Breast epithelium (tissue), 4 donors: ENCODE results near the gene UBE2E1. TPM values are rescaled to one million over a fixed set of nuclear protein-coding genes. Genes with fewer than 3 reads are reported as not detected.

Experiments used
- DNase-seq, 2 donors: peaks; one replicate each; pipeline ENCODE4 v3.0.0-alpha.2; 2019; ENCODE audit warnings: low spot score in 2 of 2
- H3K27ac ChIP-seq, 2 donors: fragments of 200-600 bp; sonication (generic) in 1 of 2; one replicate each; pipeline ENCODE4 v1.5.1; 2016 to 2019; ENCODE audit warnings: mild to moderate bottlenecking in 1 of 2
- H3K27me3 ChIP-seq, 2 donors: fragments of 200-600 bp; sonication (generic) in 1 of 2; one replicate each; pipeline versions ENCODE4 v1.5.1 to v1.6.0; 2017 to 2019; ENCODE audit warnings: control low read depth in 1 of 2, mild to moderate bottlenecking in 1 of 2
- H3K36me3 ChIP-seq: fragments of 200-600 bp; one replicate; pipeline ENCODE4 v1.5.1; 2019
- H3K4me1 ChIP-seq, 2 donors: fragments of 200-600 bp; sonication (generic); one replicate each; pipeline ENCODE4 v1.5.1; 2016 to 2019; ENCODE audit warnings: control low read depth in 1 of 2
- H3K4me3 ChIP-seq, 3 donors: fragments of 200-600 bp; sonication (generic); 1 replicate in 2 of 3; 2 replicates in 1 of 3; pipeline ENCODE4 v1.5.1; 2016 to 2019; ENCODE audit warnings: mild to moderate bottlenecking in 3 of 3, moderate library complexity in 2 of 3
- H3K9me3 ChIP-seq, 2 donors: fragments of 200-600 bp; sonication (generic) in 1 of 2; one replicate each; pipeline ENCODE4 v1.5.1; 2016 to 2019; ENCODE audit warnings: control low read depth in 1 of 2
- CTCF ChIP-seq, 3 donors: fragments of 450-650 bp; IDR thresholded peaks; one replicate each; pipeline ENCODE4 v1.5.1; 2016 to 2017; ENCODE audit warnings: antibody characterized with exemption in 3 of 3, mild to moderate bottlenecking in 3 of 3, moderate library complexity in 3 of 3
- POLR2A ChIP-seq: fragments of 450-650 bp; IDR thresholded peaks from one replicate; pipeline ENCODE4 v1.6.1; 2016; ENCODE audit warnings: antibody characterized with exemption, mild to moderate bottlenecking, moderate library complexity
- POLR2AphosphoS5 ChIP-seq, 3 donors: sonication (generic); formaldehyde crosslinking; IDR thresholded peaks; one replicate each; pipeline ENCODE4 v1.6.1; 2017; ENCODE audit warnings: antibody characterized with exemption in 3 of 3
- intact Hi-C: fragments of 100-400 bp; cut with DNase I; formaldehyde crosslinking; loops from one replicate; pipeline ENCODE4 v1.15.1; 2023; ENCODE audit warnings: low total_unique reads
- total RNA-seq, 3 donors: library from RNA; depleted of rRNA; stranded (reverse); fragments of >200 nt; gene quantifications; one replicate each; pipeline ENCODE4 v1.1.0, GENCODE V29; 2016

UBE2E1 gene
- total RNA-seq, 3 donors from 2014 or later = 86.4 to 127 (median 111) TPM

- DNase-seq = no peak
- intact Hi-C loops = no loop called here
- no peak overlapping the region for H3K27ac ChIP-seq
These were observed 122.8 kb downstream of the UBE2E1 start for GRCh38 chr3:23928524-23928923.

GRCh38 chr3:23931597-23931996 lies 125.8 kb downstream of the UBE2E1 start:
- DNase-seq = no peak
- H3K9me3 ChIP-seq = no peaks in the 10 kb centered on the region
- H3K27ac ChIP-seq = no peak overlapping the region
- no peak overlapping the region for H3K4me3 ChIP-seq
- intact Hi-C loops = no loop called here
- H3K4me1 ChIP-seq = no peaks in the 10 kb centered on the region
- no peaks in the 10 kb centered on the region for H3K36me3 ChIP-seq
- TF ChIP-seq CTCF (IDR thresholded peaks at IDR 0.05) = no peak
- no peak for TF ChIP-seq POLR2A
- TF ChIP-seq POLR2AphosphoS5 (IDR thresholded peaks at IDR 0.05) = no peak
- no peaks in the 10 kb centered on the region for H3K27me3 ChIP-seq

More at GRCh38 chr3:23928524-23928923, 122.8 kb downstream of the UBE2E1 start:
- no peak overlapping the region for H3K4me3 ChIP-seq
- H3K9me3 ChIP-seq = no peaks in the 10 kb centered on the region
- H3K4me1 ChIP-seq = no peaks in the 10 kb centered on the region
- no peak for TF ChIP-seq POLR2AphosphoS5 (IDR thresholded peaks at IDR 0.05)
- no peaks in the 10 kb centered on the region for H3K36me3 ChIP-seq
- no peaks in the 10 kb centered on the region for H3K27me3 ChIP-seq

GRCh38 chr3:23932571-23932970 lies 126.8 kb downstream of the UBE2E1 start:
- Histone ChIP-seq H3K9me3 (no peaks in the 10 kb centered on the region), H3K4me1 (no peaks in the 10 kb centered on the region), H3K4me3 (no peak overlapping the region), H3K36me3 (no peaks in the 10 kb centered on the region), H3K27ac (no peak overlapping the region), H3K27me3 (no peaks in the 10 kb centered on the region)
- TF ChIP-seq POLR2AphosphoS5 (IDR thresholded peaks at IDR 0.05) (no peak), POLR2A (no peak), CTCF (IDR thresholded peaks at IDR 0.05) (no peak)
- intact Hi-C loops = no loop called here
- DNase-seq = no peak

GRCh38 chr3:23934253-23934652 lies 128.5 kb downstream of the UBE2E1 start:
- Histone ChIP-seq H3K36me3 (no peaks in the 10 kb centered on the region), H3K27ac (no peak overlapping the region), H3K9me3 (no peaks in the 10 kb centered on the region), H3K4me1 (no peaks in the 10 kb centered on the region), H3K27me3 (no peaks in the 10 kb centered on the region), H3K4me3 (no peak overlapping the region)
- intact Hi-C loops = no loop called here
- no peak for DNase-seq
- TF ChIP-seq CTCF (IDR thresholded peaks at IDR 0.05) (no peak), POLR2A (no peak), POLR2AphosphoS5 (IDR thresholded peaks at IDR 0.05) (no peak)

GRCh38 chr3:23937296-23937695 lies 131.5 kb downstream of the UBE2E1 start:
- TF ChIP-seq POLR2AphosphoS5 (IDR thresholded peaks at IDR 0.05) (no peak), POLR2A (no peak), CTCF (IDR thresholded peaks at IDR 0.05) (no peak)
- no peak overlapping the region for H3K27ac ChIP-seq
- intact Hi-C loops = no loop called here
- no peaks in the 10 kb centered on the region for H3K9me3 ChIP-seq
- no peak overlapping the region for H3K4me3 ChIP-seq
- no peaks in the 10 kb centered on the region for H3K4me1 ChIP-seq
- no peaks in the 10 kb centered on the region for H3K27me3 ChIP-seq
- H3K36me3 ChIP-seq = no peaks in the 10 kb centered on the region
- no peak for DNase-seq

- Histone ChIP-seq H3K4me1 (no peaks in the 10 kb centered on the region), H3K36me3 (no peaks in the 10 kb centered on the region), H3K27ac (no peak overlapping the region), H3K4me3 (no peak overlapping the region), H3K27me3 (no peaks in the 10 kb centered on the region), H3K9me3 (no peaks in the 10 kb centered on the region)
- DNase-seq = no peak
- TF ChIP-seq POLR2AphosphoS5 (IDR thresholded peaks at IDR 0.05) = no peak
- TF ChIP-seq POLR2A = no peak
- TF ChIP-seq CTCF (IDR thresholded peaks at IDR 0.05) = no peak
- intact Hi-C loops = no loop called here
These were observed 132.9 kb downstream of the UBE2E1 start for GRCh38 chr3:23938688-23939087.
